SK-N-SH (cell line): ENCODE measurements around the gene BAIAP2. TPM values are rescaled to one million over a fixed set of nuclear protein-coding genes. Genes with fewer than 3 reads are reported as not detected.

ENCODE experiments used
- CTCF ChIA-PET: fragments of 300-600, 350-600 bp; formaldehyde crosslinking; extraction: SDS; loops from one replicate; lab custom pipeline; 2021; lab: Yijun Ruan, JAX
- POLR2A ChIA-PET: fragments of 350-600 bp; sonication (Branson Sonifier 250); formaldehyde crosslinking; extraction: SDS; loops from one replicate; lab custom pipeline; 2020; ENCODE audit warnings: antibody characterized with exemption, inconsistent platforms; lab: Yijun Ruan, JAX
- DNase-seq: peaks from one replicate; pipeline ENCODE4 v3.0.0; 2012
- H2AFZ ChIP-seq: fragments of 200-600 bp; sonication (generic); 2 replicates; pipeline ENCODE4 v1.8.1; 2016; ENCODE audit warnings: antibody characterized with exemption, mild to moderate bottlenecking, low read depth
- H3F3A ChIP-seq: fragments of 200-600 bp; sonication (generic); replicated peaks from 2 replicates; pipeline ENCODE3; 2016; ENCODE audit warnings: antibody characterized with exemption, mild to moderate bottlenecking; ENCODE audit not compliant: insufficient read depth
- H3K27ac ChIP-seq, 2 experiments: fragments of 200-500 bp in 1 of 2; fragments of 200-600 bp in 1 of 2; sonication (Bioruptor generic) in 1 of 2; sonication (generic), shearing (Covaris generic) in 1 of 2; 2 replicates each; pipeline versions ENCODE4 v1.5.1 to v1.6.1; 2014 to 2016; ENCODE audit warnings: low read depth in 2 of 2, inconsistent platforms in 1 of 2, low read length in 1 of 2, mild to moderate bottlenecking in 1 of 2, mixed read lengths in 1 of 2
- H3K27me3 ChIP-seq: fragments of 200-600 bp; sonication (generic), shearing (Covaris generic); 2 replicates; pipeline ENCODE4 v1.6.1; 2016; ENCODE audit warnings: mixed run types; ENCODE audit not compliant: insufficient read depth
- H3K36me3 ChIP-seq, 2 experiments: fragments of 200-500 bp in 1 of 2; fragments of 200-600 bp in 1 of 2; sonication (Bioruptor generic) in 1 of 2; sonication (generic) in 1 of 2; replicated peaks in 1 of 2; 2 replicates each; pipeline versions ENCODE3 to v1.5.1; 2014 to 2016; ENCODE audit warnings: low read length in 1 of 2, mild to moderate bottlenecking in 1 of 2; ENCODE audit not compliant: insufficient read depth in 2 of 2, control insufficient read depth in 1 of 2
- H3K4me1 ChIP-seq, 2 experiments: fragments of 200-500 bp in 1 of 2; fragments of 200-600 bp in 1 of 2; sonication (Bioruptor generic) in 1 of 2; sonication (generic), shearing (Covaris generic) in 1 of 2; 2 replicates each; pipeline versions ENCODE4 v1.5.1 to v1.6.1; 2014 to 2016; ENCODE audit warnings: low read depth in 1 of 2, low read length in 1 of 2, mixed run types in 1 of 2; ENCODE audit not compliant: insufficient read depth in 2 of 2, control insufficient read depth in 1 of 2
- H3K4me2 ChIP-seq: fragments of 200-600 bp; sonication (generic), shearing (Covaris generic); 2 replicates; pipeline ENCODE4 v1.6.1; 2017; ENCODE audit warnings: mixed run types
- H3K4me3 ChIP-seq, 2 experiments: fragments of 200-500 bp in 1 of 2; fragments of 200-600 bp in 1 of 2; sonication (Bioruptor generic) in 1 of 2; sonication (generic), shearing (Covaris generic) in 1 of 2; 2 replicates each; pipeline versions ENCODE4 v1.5.1 to v1.8.1; 2014 to 2016; ENCODE audit warnings: low read depth in 2 of 2, inconsistent platforms in 1 of 2, low read length in 1 of 2, mild to moderate bottlenecking in 1 of 2, mixed read lengths in 1 of 2, moderate library complexity in 1 of 2
- H3K79me2 ChIP-seq: fragments of 200-600 bp; sonication (generic); 2 replicates; pipeline ENCODE4 v1.8.1; 2017; ENCODE audit warnings: mild to moderate bottlenecking; ENCODE audit not compliant: insufficient read depth
- H3K9ac ChIP-seq: fragments of 200-600 bp; sonication (generic); 2 replicates; pipeline ENCODE4 v1.6.1; 2017; ENCODE audit warnings: mixed run types
- H3K9me2 ChIP-seq: fragments of 200-600 bp; sonication (generic); 2 replicates; pipeline ENCODE4 v1.6.1; 2017; ENCODE audit warnings: mixed run types
- H3K9me3 ChIP-seq: fragments of 200-600 bp; sonication (generic); 2 replicates; pipeline ENCODE4 v1.6.1; 2017; ENCODE audit warnings: mixed run types, mild to moderate bottlenecking, moderate library complexity
- H4K20me1 ChIP-seq: fragments of 200-600 bp; sonication (generic); 2 replicates; pipeline ENCODE4 v1.6.1; 2017; ENCODE audit warnings: mild to moderate bottlenecking, mixed run types; ENCODE audit not compliant: insufficient read depth
- CHD2 ChIP-seq: fragments of 150-350 bp; IDR thresholded peaks from 2 replicates; pipeline ENCODE4 v1.6.1; 2018; ENCODE audit warnings: low read length; ENCODE audit not compliant: partially characterized antibody
- EZH2phosphoT487 ChIP-seq: fragments of 200-600 bp; sonication (generic); IDR thresholded peaks from 2 replicates; pipeline ENCODE4 v1.6.1; 2017; ENCODE audit warnings: low read depth, mixed run types, mild to moderate bottlenecking, antibody characterized with exemption, moderate library complexity, borderline replicate concordance
- FOXM1 ChIP-seq: IDR thresholded peaks from 2 replicates; pipeline ENCODE4 v1.4.0; 2012; ENCODE audit warnings: low read depth, mild to moderate bottlenecking
- JUND ChIP-seq: IDR thresholded peaks from 2 replicates; pipeline ENCODE4 v1.4.0; 2012
- MAX ChIP-seq: IDR thresholded peaks from 2 replicates; pipeline ENCODE4 v1.4.0; 2012; ENCODE audit warnings: low read depth
- NFIC ChIP-seq: IDR thresholded peaks from 2 replicates; pipeline ENCODE4 v1.4.0; 2012; ENCODE audit warnings: borderline replicate concordance
- NRF1 ChIP-seq: IDR thresholded peaks from 2 replicates; pipeline ENCODE4 v1.6.1; 2012; ENCODE audit warnings: low read depth, mild to moderate bottlenecking, low read length
- RAD21 ChIP-seq: IDR thresholded peaks from 2 replicates; pipeline ENCODE4 v1.6.1; 2012; ENCODE audit warnings: mild to moderate bottlenecking, low read length
- RFX5 ChIP-seq: IDR thresholded peaks from 2 replicates; pipeline ENCODE4 v1.6.1; 2012; ENCODE audit warnings: mild to moderate bottlenecking, improper control_type of control experiment, low read length
- SIN3A ChIP-seq: IDR thresholded peaks from 2 replicates; pipeline ENCODE4 v1.6.1; 2012; ENCODE audit warnings: low read depth, mild to moderate bottlenecking, low read length, moderate library complexity, borderline replicate concordance
- TCF12 ChIP-seq: IDR thresholded peaks from 2 replicates; pipeline ENCODE4 v1.4.0; 2012
- WGBS: methylation state at CpG from one replicate; pipeline ENCODE4 v1.1.6; 2017; ENCODE audit warnings: low lambda C conversion rate; 5-methylcytosine and 5-hydroxymethylcytosine counted together
- polyA plus RNA-seq, 3 experiments: library from polyadenylated mRNA; depleted of rRNA; stranded (reverse); fragments of >200 nt; gene quantifications; 2 replicates each; pipeline ENCODE4 v1.2.3, GENCODE V29; 2012

BAIAP2 gene
- polyA plus RNA-seq, 1 of the 3 experiments (the other 2 are of a cell fraction): 19.8 TPM

GRCh38 chr17:81061027-81061735 lies 26.2 kb downstream of the BAIAP2 start:
- no peaks in the 10 kb centered on the region for H3F3A ChIP-seq
- WGBS: 93% methylated on average over 28 of the region's 28 CpGs
- TF ChIP-seq RFX5 (no peak), NFIC (no peak), NRF1 (no peak)
- no peak for DNase-seq
- peaks cover 9 to 38% of the 10 kb centered on the region in 2 experiments; a peak in 1 of 4 replicates for H3K4me1 ChIP-seq
- H3K4me3 ChIP-seq: no peak overlapping the region
- peaks cover 7% of the 10 kb centered on the region; the same call in 1 of the 2 replicates for H4K20me1 ChIP-seq
- no peaks in the 10 kb centered on the region for H3K27me3 ChIP-seq
- no peak overlapping the region for H2AFZ ChIP-seq
- H3K79me2 ChIP-seq: no peaks in the 10 kb centered on the region
- H3K36me3 ChIP-seq: peaks cover 2 to 5% of the 10 kb centered on the region in 2 experiments
- no peaks in the 10 kb centered on the region for H3K9me2 ChIP-seq
- no peak overlapping the region for H3K4me2 ChIP-seq
- no peaks in the 10 kb centered on the region for H3K9me3 ChIP-seq
- CTCF ChIA-PET: interaction anchor here (0.7 to 2.2 kb wide), 3 partner anchors 15 to 41 kb away, joined by 3 to 10 read pairs (median 10); no protein-coding TSS in a partner anchor
- H3K27ac ChIP-seq: no peak overlapping the region
- H3K9ac ChIP-seq: no peak overlapping the region
- POLR2A ChIA-PET: no interaction called here

DNA sequence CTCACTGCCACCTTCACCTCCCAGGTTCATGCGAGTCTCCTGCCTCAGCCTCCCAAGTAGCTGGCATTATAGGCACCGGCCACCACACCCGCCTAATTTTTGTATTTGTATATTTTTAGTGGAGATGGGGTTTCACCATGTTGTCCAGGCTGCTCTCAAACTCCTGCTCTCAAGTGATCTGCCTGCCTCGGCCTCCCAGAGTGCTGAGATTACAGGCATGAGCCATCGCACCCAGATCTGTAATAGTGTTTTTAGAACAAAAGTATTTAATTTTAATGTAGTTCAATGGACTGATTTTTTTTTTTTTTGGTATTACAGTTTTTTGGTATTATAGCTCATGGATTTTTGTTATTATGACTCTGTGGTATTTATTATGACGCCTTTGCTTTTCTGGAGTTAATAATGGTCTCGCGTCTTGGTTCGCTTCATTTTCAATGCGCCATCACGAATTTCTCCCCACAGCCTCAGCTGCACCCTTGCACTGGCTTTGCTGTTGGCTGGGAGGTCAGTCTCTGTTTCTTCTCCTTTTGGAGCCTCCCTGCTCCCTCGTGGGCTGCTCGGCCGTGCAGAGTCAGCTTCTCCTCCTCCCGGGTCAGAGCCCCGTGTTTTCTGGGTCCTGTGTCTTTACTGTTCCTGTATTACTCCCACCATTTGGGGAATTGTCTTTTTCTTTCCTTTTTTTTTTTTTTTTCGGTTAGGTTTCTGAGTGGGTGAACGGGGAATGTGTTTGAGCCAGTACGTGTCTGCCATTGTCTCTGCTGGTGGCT lies 27.2 kb downstream of the BAIAP2 start:
- no peak for DNase-seq
- CTCF ChIA-PET: interaction anchor here (0.7 to 4.6 kb wide), 5 partner anchors 9 to 40 kb away, joined by 3 to 22 read pairs (median 10); no protein-coding TSS in a partner anchor
- peaks cover 2 to 5% of the 10 kb centered on the region in 2 experiments for H3K36me3 ChIP-seq

More for the DNA sequence above, 27.2 kb downstream of the BAIAP2 start:
- H3K9me3 ChIP-seq: no peaks in the 10 kb centered on the region
- H3K9ac ChIP-seq: no peak overlapping the region
- POLR2A ChIA-PET: interaction anchor here (0.7 kb wide), 1 partner anchor 37 kb away, joined by 3 read pairs; no protein-coding TSS in a partner anchor
- no peak overlapping the region for H2AFZ ChIP-seq
- H3K9me2 ChIP-seq: no peaks in the 10 kb centered on the region
- peaks cover 12% of the 10 kb centered on the region for H4K20me1 ChIP-seq
- H3K27me3 ChIP-seq: no peaks in the 10 kb centered on the region
- no peak overlapping the region for H3K4me2 ChIP-seq
- no peak for TF ChIP-seq MAX
- TF ChIP-seq CHD2: no peak
- TF ChIP-seq TCF12: no peak
- TF ChIP-seq RAD21: no peak
- no peak for TF ChIP-seq NRF1
- no peak for TF ChIP-seq SIN3A
- TF ChIP-seq FOXM1: no peak
- TF ChIP-seq NFIC: no peak
- no peak for TF ChIP-seq RFX5
- no peak for TF ChIP-seq EZH2phosphoT487
- no peak for TF ChIP-seq JUND
- TF ChIP-seq, all 33 proteins: peak for 0
- 96% methylated on average over 19 of the region's 19 CpGs for WGBS
- Histone ChIP-seq H3F3A (no peaks in the 10 kb centered on the region), H3K79me2 (no peaks in the 10 kb centered on the region), H3K27ac (no peak overlapping the region), H3K4me1 (peaks cover 4 to 43% of the 10 kb centered on the region in 2 experiments; a peak in 1 of 4 replicates), H3K4me3 (no peak overlapping the region)
